HG03159 (cell line): ENCODE results near the gene EOGT.
A peak's percentile ranks its signal among the peaks of the same experiment; 100 is the strongest.

Experiments
- ATAC-seq: cut with Tn5 transposase; IDR thresholded peaks from one replicate; pipeline ENCODE4 v1.9.1; 2021; ENCODE audit warnings: mild to moderate bottlenecking, moderate library complexity; ENCODE audit not compliant: unreplicated experiment

Gene EOGT

DNA sequence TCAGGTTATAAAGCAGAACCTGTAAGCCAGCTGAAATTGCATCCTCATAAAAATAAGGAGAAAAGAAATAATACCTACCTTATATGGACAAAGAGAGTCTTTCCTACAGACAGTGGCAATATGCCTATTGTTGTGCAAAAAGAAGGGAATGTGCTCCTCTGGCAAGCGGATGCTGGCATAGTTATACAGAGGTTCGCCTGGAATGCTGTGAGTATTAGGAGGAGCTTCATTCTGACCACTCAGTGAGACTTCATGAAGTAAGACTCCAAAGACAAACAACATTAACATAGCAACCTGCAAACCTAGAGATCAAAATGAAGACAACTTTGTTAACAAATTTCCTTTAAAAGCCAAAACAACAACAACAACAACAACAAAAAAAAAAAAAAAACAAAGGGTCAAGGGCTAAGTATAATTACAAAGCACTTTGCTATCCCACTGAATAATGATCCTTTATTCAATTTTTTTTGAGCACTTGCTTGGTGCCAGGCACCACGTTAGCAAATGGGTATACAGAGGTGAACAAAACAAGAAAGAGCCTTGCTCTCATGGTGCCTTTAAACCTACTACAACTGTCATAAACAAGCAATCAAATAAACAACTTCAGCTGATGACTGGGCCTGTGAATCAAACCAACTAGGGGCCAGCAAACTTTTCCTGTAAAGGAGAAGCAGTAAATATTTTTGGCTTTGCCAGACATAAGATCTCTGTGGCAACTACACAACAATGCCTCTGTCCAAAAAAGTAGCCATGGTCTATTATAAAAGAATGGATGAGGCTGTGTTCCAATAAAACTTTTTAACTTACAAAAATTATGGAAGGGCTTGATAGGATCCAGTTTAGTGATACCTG lies 3.7 kb downstream of the EOGT start:
- no peak for ATAC-seq

DNA sequence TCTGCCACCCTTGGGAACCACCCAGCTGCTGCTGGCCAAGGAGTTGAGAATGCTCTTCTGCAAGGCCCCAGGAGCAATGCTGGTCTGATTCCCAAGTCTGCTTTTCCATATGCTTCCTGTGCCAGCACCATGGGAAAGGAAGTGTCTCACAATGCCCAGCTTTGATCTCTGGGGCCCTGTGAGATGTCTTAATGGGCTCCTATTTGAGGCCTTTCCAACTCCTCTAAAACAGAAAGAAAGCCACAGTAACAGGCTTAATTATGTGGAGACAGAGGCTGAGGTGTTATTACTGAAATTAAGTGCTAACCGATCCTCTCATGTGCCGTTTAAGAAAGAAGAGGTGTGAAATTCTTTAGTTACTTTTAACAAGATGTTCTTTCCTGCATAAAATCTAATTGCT lies 4.5 kb downstream of the EOGT start:
- ATAC-seq: no peak

DNA sequence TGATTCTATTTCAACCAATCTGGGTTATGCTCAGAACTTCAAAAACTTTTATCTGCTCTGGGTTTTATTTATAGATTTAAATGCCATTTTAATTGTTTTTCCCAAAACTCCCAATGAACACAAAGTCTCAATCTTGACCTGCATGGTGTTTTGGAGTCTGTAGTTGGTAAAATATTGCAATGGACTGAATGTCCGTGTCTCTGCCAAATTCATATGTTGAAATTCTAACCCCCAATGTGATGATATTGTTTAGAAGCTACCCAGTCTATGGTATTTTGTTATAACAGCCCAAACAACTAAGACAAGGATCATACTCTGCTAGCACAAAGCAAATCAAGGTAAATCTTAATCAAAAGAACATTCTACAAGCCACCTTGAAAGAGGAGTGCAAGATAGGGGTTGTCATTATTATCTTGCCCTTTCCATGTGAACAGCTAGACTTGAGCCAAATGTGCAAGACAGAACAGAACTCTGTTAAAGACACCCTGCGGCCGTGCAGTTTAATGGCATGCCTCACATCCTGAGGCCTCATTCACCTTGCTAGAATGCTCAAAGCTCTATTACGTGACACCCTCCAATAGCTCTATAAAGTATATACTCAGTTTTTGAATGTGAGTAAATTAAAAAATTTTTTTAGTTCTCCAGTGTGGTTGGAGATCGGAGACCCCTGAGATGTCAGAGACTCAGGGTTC lies 7.5 kb downstream of the EOGT start:
- ATAC-seq: no peak

DNA sequence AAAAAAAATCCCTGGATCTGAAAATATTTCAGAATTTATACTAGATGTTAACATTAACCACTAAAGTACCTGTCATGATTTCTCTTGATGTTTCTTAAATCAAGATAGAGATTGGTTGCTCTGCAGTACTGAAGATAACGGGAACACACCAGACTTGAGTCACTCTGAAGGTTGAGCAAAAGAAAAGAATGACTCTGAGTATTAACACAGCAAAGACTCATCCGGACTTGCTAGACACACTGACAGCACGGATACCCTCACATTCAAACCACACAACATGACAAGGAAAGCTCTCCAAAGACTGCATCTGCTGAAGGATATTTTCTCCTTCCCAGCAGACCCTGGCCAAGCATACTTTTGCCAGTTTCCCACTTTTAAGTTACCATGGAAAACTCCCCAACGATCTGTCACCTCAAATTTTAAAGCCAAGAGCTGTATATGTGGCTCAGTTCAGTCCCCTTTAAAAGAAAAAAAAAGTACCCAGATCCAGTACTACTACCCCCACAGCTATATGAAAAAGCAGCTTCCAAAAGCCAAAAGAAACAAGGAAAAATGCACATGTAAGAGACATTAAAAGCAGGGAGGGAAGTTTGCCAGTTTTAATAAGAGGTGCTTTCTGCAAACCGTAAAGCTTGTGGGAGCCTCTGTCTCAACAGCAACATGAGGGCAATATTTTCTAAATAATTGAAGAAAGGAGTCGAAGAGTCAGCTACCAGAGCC lies 8.3 kb downstream of the EOGT start:
- ATAC-seq: no peak

DNA sequence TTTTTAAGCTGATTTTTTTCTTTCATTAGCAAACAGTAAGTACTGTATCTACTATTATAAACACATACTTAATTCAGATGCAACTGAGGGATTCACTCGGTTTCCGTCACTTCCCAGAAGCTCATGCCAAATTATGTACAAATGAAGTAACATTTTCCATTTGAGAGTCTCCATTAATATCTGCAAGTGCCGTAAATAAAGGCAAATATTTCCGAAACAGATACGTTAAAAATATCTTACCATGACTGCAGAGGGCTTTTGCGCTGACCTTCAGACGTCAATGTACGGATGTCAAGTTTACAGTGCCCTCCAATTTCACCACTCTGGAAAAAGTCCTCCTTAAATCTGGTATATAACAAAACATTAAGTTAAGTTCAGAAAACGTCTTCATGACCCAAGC lies 9.3 kb downstream of the EOGT start:
- no peak for ATAC-seq

DNA sequence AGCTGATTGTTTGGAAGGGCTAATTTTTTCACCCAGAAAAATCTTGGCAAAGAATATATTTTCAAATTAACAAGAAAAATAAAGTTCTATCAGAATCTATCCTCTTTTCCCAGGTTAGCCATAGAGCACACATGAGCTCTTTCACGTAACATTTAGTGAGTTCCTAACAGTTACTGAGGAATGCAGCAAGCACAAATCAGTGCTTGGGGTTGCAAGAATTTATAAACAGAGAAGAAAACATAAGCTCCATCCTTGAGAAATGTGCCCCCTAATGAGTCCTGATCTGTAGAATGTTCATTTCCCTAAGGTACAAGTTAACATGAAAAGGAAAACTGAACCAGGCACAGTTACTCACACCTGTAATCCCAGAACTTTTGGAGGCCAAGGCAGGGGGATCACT lies 13.9 kb downstream of the EOGT start:
- no peak for ATAC-seq

DNA sequence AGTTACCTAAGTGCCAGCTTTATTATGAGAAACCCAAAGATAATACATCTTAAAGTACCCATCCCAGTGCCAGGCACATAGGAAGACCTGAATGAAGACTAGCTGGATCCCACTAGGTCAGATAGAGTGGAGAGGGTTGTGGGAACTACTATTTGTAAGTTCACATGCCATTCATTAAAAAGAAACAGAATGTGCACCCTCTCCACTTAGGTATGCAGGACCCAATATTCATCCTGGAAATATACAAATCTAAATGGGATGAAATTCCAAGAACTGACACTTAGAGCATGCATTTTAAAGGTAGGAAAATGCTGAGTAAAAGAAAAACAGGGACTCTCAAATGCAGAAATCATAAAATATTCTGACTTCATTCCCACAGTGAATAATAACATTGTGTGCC lies 14.3 kb downstream of the EOGT start:
- ATAC-seq: no peak

DNA sequence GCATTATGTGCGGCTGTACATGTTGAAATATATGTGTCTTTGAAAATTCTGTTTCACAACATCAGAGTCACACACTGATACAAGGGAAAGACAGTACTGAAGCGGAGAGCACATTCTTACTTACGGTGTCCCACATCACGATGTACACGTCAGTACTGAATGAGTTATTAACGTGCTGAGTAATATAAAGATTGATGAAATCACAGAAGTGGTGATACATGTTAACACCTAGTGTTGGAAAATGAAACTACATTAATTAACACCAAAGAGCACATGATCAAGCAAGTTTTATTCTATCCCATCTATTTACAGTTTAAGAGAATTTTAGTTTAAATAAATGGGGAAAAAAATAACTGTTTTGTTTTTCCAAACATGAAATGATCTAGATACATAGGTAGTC lies 15.6 kb downstream of the EOGT start:
- no peak for ATAC-seq

DNA sequence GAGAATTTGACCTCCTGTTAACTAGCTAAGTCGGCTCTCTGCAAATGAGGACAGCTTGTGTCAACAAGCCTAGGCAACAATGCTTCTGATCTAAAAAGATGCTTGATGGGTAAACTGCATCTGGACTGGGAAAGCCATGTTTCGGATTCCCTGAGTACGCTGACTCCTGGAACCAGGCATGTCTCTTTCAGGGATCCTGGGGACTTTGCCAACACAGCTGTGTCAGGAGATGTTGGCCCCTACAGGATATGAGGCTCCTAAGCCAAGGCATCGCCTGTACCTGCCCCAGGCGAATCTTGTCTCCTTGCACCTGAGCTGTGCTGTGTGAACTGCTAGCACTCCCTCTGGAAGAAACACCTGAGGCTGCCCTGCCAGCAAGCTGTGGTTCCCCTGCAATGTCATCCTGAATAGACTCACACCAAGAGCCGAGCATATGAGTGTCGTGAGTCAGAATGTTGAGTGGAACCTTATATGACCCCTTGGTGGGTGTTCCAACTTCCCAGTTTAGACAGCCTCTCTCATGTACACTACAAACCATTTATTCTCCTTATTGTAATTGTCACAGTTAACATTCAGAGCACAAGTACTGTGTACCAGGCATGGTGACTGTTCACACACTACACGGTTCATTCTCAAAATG lies 17.0 kb downstream of the EOGT start:
- no peak for ATAC-seq

DNA sequence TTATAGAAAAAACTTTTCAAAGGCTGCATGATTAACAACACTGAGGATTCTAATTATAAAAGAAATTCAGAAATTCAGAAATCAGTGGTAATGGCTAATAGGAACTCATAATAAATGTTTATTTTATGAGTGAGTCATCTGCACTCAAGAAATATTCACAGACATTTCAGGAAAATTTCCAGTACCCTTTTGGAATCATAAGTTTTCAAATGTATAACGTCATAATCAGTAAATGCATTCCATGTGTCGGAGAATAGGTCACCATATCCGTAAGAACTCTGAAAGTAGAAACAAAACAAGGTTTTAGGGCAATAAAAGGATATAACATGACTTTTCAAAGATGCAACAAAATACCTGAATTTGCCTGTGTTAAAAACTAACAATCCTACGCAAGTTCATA lies 24.7 kb downstream of the EOGT start:
- no peak for ATAC-seq

DNA sequence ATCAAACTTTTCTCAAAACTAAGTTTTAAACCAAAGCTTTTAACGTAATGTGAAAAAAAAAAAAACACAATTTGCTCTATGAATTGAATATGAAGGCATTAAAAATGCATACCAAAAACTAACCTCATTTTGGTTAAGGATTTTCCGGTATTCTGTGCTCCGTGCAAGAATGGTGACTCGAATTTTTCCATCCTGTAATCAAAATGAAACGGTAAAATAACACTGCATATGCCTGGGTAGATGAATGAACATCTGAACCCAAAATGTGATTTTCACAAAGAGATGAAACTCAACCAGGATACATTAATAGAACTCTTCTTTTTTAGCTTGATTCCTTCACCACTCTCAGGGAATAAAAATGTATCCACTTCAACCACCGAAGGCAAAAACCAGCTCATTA lies 26.2 kb downstream of the EOGT start:
- no peak for ATAC-seq

DNA sequence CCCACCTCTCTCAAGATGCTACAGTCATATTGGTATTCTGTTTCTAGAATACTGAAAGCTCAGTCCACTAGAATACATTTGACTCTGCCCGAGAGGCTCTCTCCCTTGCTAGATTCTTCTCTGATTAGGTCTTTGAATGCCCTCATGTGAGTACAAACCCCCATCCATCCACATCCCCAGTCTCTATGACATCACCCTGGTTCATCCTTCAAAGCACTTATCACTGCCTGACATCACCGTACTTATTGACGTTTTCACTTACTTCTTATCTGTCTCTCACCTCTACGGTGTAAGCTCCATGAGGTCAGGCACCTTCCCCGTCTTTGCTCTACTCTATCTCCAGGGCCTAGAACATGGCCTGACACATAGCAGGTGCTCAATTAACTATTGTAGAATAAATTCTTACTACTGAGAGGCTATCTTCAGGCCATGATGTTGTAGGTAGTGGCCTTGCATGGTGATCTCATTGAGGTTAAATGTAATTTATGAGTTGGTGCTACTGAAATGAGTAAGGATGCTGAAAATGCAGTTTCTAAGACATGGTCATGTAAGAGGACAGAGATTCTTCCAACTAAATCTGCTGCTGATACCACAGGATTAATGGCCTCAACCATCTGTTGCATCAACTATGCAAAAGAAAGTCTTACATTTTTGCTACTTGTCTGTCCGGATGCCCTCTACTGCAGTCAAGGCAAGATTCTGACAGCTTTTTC lies 26.8 kb downstream of the EOGT start:
- ATAC-seq: no peak

DNA sequence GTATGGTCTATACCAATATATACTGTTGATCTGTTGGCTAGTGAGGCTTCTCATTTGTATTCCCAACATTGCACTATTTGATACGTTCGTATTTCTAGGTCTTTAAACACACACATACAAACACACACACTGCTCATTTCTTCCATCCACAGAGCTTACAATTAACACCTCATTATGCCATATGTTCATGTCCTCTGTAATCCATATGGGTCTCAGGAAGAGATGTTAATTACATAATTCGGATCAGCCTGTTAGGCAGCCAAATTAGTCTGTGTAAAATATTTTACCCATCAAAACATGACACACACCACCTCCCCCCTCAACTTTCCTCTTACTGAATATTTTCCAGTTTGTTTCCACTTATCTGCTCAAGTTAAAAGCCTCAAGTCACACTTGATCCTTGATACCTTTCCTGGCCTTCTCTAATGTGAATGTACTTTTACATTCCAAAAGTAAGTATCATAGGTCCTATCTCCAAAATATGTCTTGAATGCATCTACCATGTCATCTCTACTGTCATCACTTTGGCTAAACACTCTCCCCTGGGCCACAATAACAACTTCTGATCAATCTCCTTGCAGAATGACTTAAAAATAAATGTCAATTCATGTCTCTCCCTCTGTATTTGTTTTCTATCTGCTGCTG lies 28.2 kb downstream of the EOGT start:
- no peak for ATAC-seq

DNA sequence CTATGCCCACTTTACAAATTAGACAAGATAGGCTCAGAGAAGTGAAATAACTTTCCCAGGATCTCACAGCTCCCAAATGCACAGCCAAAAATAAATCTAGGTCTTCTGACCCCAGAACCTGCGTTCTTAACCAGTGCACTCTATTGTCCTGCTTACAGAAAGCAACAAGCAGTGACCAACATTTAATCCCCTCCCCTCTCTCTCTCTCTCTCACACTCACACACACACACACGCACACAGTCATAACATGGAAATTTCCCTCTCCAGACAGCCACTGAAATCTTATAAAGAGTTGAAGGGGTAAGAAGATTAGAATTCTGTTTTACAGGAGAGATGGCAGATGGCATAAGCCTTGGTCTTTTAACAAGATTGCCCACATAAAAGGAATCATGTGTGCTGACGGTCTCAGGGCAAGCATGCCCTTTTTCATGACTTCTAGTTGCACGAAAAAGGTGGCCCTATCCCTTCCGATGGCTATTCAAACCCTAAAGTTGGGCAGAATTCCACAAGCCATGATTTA lies 29.4 kb downstream of the EOGT start:
- ATAC-seq: no peak

DNA sequence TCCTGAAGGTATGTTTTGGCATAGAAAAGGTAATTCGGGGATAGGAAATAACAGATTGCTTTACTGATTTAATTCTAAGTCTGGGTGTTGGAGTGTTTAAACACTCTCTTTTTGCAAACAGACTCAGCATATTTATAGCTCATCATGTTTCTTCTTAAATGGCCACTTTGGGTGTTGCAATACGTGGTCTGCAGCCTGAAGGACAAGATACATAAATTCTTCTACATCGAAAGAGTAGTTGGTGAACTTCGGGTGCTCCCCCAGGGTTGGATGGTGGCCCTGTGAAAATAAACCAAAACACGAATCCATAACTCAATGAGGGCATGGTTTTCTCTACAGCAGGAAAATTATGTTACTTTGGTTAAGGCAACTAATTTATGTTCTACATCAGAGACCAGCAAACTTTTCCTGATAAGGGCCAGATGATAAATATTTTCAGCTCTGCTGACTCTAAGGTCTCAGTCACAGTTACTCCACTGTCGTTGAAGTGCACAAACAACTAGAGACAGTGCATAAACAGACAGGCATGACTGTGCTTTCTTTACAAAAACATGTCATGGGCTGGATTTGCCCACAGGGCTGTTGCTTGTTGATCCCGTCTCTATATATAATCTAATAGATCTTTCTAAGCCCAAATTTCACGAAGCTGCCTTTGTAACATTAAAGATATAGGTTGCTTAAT lies 35.9 kb downstream of the EOGT start:
- ATAC-seq: no peak

DNA sequence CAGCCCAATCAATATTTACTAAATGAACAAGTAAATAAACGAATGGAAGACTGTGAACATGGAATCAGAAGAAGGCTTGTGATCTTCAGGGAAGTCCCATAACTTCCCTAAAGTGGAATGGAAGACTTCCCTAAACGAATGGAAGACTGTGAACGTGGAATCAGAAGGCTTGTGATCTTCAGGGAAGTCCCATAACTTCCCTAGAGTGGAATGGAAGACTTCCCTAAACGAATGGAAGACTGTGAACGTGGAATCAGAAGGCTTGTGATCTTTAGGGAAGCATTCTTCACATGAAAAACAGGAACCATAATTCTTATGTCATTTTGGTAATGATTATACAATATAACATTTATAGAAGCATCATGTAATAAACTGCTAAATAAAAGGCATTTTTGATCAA lies 38.8 kb downstream of the EOGT start:
- ATAC-seq: no peak

DNA sequence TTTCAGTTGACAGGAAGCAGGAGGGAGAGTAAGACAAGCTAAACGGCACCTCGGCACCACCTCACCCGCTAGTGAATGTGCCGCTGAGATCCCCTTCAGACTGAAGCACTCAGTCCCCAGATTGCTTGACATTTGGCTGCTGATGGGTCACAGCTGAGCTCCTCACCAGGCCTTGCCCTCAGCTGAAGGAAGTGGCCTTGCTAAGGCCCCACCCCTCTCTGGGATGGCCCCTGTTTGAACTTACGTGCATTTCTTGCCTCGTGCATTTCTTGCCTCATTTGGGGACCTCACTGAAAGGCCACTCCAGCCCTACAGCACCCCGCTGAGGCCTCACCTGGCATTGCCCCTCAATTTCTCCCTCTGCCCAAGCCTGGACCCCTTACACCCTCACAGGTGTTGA lies 39.8 kb downstream of the EOGT start:
- ATAC-seq: no peak

DNA sequence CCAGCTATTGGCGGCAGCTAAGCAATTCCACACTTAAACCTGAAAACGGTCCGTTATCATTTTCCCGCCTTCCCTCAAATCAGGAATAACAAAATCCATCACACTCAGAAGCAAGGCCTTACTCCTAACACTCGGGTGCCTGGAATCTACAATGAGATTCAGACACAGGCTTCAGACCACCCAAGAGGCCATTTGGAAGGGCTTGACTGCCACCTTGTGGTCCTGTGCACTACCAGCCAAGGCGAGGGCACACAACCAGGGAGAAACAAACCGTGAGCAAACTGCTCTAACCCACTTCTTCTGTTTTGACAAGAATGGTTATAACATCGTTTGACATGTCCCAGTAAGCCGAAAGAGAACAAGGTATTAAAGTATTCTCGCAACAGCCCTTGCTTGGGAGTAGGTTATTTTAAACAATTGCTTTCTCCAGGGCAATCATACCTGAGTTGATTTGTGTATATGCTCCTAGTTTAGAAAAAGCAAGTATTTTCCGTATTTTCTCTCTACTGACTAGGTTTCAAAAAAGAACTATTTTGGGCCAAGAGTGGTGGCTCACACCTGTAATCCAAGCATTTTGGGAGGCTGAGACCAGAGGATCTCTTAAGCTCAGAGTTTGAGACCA lies 41.0 kb downstream of the EOGT start:
- peak; percentile 79 for ATAC-seq

DNA sequence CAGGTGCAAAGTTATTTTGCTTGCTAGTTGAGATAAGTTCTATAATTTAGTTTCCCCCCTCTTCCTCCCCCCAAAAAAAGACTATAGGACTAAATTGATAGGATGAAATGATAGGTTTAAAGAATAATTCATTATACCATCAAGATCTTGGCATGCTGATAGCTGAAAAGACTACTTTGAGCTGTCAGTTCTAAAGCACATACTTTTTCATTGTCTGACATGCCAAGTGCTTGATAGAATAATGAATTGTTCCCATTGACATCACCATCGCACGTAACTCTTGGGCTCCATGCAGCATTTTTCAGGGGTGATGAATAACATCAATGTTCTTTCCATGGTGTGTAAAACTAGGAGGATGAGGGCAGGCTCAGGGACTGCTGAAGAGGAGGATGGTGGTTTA lies 48.8 kb downstream of the EOGT start:
- no peak for ATAC-seq
